K562 (cell line): ENCODE measurements around the gene QRFP. TPM values are rescaled to one million over a fixed set of nuclear protein-coding genes. Genes with fewer than 3 reads are reported as not detected.

ENCODE experiments used
- ATAC-seq: fragments of 200-7000 bp; cut with Tn5 transposase; 3 replicates; pipeline ENCODE4 v1.9.1; 2020; ENCODE audit warnings: moderate library complexity
- BruUV-seq: library from RNA; stranded (reverse); fragments of 400-500 nt; replicated peaks from 2 replicates; lab custom pipeline; 2021; lab: Mats Ljungman, UMichigan
- CTCF ChIA-PET: fragments of 300-600 bp; formaldehyde crosslinking; extraction: SDS; loops from one replicate; lab custom pipeline; 2021; ENCODE audit warnings: low intra/inter-chr PET ratio; lab: Yijun Ruan, JAX
- POLR2A ChIA-PET: fragments of 300-600, 350-650 bp; sonication (Branson Sonifier 250); formaldehyde crosslinking; extraction: SDS; loops from one replicate; lab custom pipeline; 2021; ENCODE audit warnings: antibody characterized with exemption, inconsistent platforms; lab: Yijun Ruan, JAX
- DNase-seq, 4 experiments: peaks; one replicate each; pipeline versions ENCODE4 v3.0.0 to v3.0.0-alpha.2; 2011 to 2018; ENCODE audit warnings: low spot score in 3 of 4, mixed read lengths in 3 of 4; ENCODE audit errors: extremely low read depth in 1 of 4
- FAIRE-seq: peaks from 2 replicates; lab custom pipeline; 2011; peaks lifted over from hg19 to GRCh38; lab: Jason Lieb, UNC
- H2AFZ ChIP-seq: 2 replicates; pipeline ENCODE4 v1.6.0; 2011; ENCODE audit warnings: low read depth, low read length, control low read depth, inconsistent platforms
- H3K27ac ChIP-seq: fragments of 200-600 bp; 3 replicates; pipeline ENCODE4 v1.8.0; 2011; ENCODE audit warnings: low read depth, mild to moderate bottlenecking, control low read depth, inconsistent platforms, low read length, moderate library complexity, mixed read lengths; ENCODE audit errors: extremely low read depth
- H3K27me3 ChIP-seq, 2 experiments: fragments of 300-600 bp in 1 of 2; 2 replicates in 1 of 2; 3 replicates in 1 of 2; pipeline versions ENCODE4 v1.6.0 to v1.8.0; 2011; ENCODE audit warnings: inconsistent platforms in 2 of 2, low read length in 2 of 2, mild to moderate bottlenecking in 1 of 2, mixed read lengths in 1 of 2, moderate library complexity in 1 of 2; ENCODE audit not compliant: control insufficient read depth in 2 of 2, insufficient read depth in 2 of 2
- H3K36me3 ChIP-seq: fragments of 300-600 bp; 3 replicates; pipeline ENCODE4 v1.8.0; 2011; ENCODE audit warnings: mild to moderate bottlenecking, low read length, inconsistent platforms; ENCODE audit not compliant: control insufficient read depth, insufficient read depth
- H3K4me1 ChIP-seq, 2 experiments: fragments of 200-600 bp in 1 of 2; replicated peaks in 1 of 2; 2 replicates in 1 of 2; 3 replicates in 1 of 2; pipeline versions ENCODE4 v1.5.1 to v1.8.0; 2011; ENCODE audit warnings: inconsistent platforms in 2 of 2, low read length in 2 of 2, mild to moderate bottlenecking in 1 of 2, mixed read lengths in 1 of 2, moderate library complexity in 1 of 2; ENCODE audit not compliant: control insufficient read depth in 2 of 2, insufficient read depth in 2 of 2
- H3K4me2 ChIP-seq: 2 replicates; pipeline ENCODE4 v1.6.1; 2011; ENCODE audit warnings: low read length, control low read depth, inconsistent platforms, mixed read lengths; ENCODE audit not compliant: insufficient read depth
- H3K4me3 ChIP-seq: fragments of 200-600 bp; sonication (generic), shearing (Covaris generic); 2 replicates; pipeline ENCODE4 v1.5.1; 2016; ENCODE audit warnings: control low read depth, inconsistent platforms
- H3K79me2 ChIP-seq: fragments of 200-600 bp; 3 replicates; pipeline ENCODE4 v1.8.0; 2011; ENCODE audit warnings: low read length, inconsistent platforms; ENCODE audit not compliant: control insufficient read depth, insufficient read depth
- H3K9ac ChIP-seq, 2 experiments: 2 replicates each; pipeline versions ENCODE4 v1.6.0 to v1.6.1; 2011; ENCODE audit warnings: low read depth in 2 of 2, low read length in 2 of 2, control low read depth in 1 of 2, inconsistent platforms in 1 of 2, mild to moderate bottlenecking in 1 of 2, mixed read lengths in 1 of 2; ENCODE audit not compliant: insufficient read depth in 1 of 2
- H3K9me1 ChIP-seq: one replicate; pipeline ENCODE4 v1.6.0; 2011; ENCODE audit warnings: inconsistent platforms, mild to moderate bottlenecking, low read length, moderate library complexity; ENCODE audit not compliant: control insufficient read depth, insufficient read depth
- H3K9me3 ChIP-seq: replicated peaks from 2 replicates; pipeline ENCODE4 v1.5.1; 2011; ENCODE audit warnings: low read depth, low read length, inconsistent platforms; ENCODE audit not compliant: control insufficient read depth, insufficient read depth
- H4K20me1 ChIP-seq: replicated peaks from 2 replicates; pipeline ENCODE4 v1.6.1; 2011; ENCODE audit warnings: low read length, inconsistent platforms, mixed read lengths; ENCODE audit not compliant: control insufficient read depth, insufficient read depth
- ATF3 ChIP-seq, 2 experiments: fragments of 450-650 bp in 1 of 2; sonication (generic) in 1 of 2; formaldehyde crosslinking in 1 of 2; IDR thresholded peaks in 1 of 2; conservative IDR thresholded peaks in 1 of 2; 2 replicates each; pipeline versions ENCODE4 v1.6.1 to v1.8.1; 2016 to 2023; ENCODE audit warnings: mild to moderate bottlenecking in 2 of 2, moderate library complexity in 2 of 2, inconsistent platforms in 1 of 2, missing genetic modification reagents in 1 of 2
- BACH1 ChIP-seq: fragments of 200-800 bp; sonication (Bioruptor generic); IDR thresholded peaks from 2 replicates; pipeline ENCODE4 v1.6.1; 2016; ENCODE audit warnings: missing genetic modification characterization, missing compliant biosample characterization
- E2F1 ChIP-seq: sonication (generic); formaldehyde crosslinking; IDR thresholded peaks from 2 replicates; pipeline ENCODE4 v1.8.1; 2023; ENCODE audit warnings: mild to moderate bottlenecking, missing genetic modification reagents, moderate library complexity
- HMGXB4 ChIP-seq: sonication (generic); formaldehyde crosslinking; IDR thresholded peaks from 2 replicates; pipeline ENCODE4 v1.8.1; 2023; ENCODE audit warnings: mild to moderate bottlenecking, missing genetic modification reagents
- MXD1 ChIP-seq: fragments of 250-450 bp; sonication (Bioruptor Pico); IDR thresholded peaks from 2 replicates; pipeline ENCODE4 v1.8.0; 2021; ENCODE audit warnings: borderline replicate concordance, mild to moderate bottlenecking, moderate library complexity; ENCODE audit not compliant: poor library complexity, severe bottlenecking
- STAT6 ChIP-seq: sonication (generic); formaldehyde crosslinking; IDR thresholded peaks from 2 replicates; pipeline ENCODE4 v1.8.1; 2023; ENCODE audit warnings: mild to moderate bottlenecking, missing genetic modification reagents
- WGBS: fragments of 100-300 bp; shearing (Covaris generic); methylation state at CpG from one replicate; pipeline ENCODE4 v1.1.6; 2016; ENCODE audit warnings: low coverage, mixed read lengths; ENCODE audit not compliant: insufficient coverage; ENCODE audit errors: missing lambda C conversion rate; 5-methylcytosine and 5-hydroxymethylcytosine counted together
- in situ Hi-C: fragments of 300-500 bp; cut with MboI; formaldehyde crosslinking; loops from 4 replicates; pipeline ENCODE4 v1.15.0; 2018; ENCODE audit warnings: inconsistent platforms, mixed read lengths
- intact Hi-C: fragments of 100-400 bp; cut with micrococcal nuclease; formaldehyde crosslinking; loops from 2 replicates; pipeline ENCODE4 v1.14.2; 2022
- polyA plus RNA-seq, 8 experiments: library from polyadenylated mRNA; depleted of rRNA in 4 of 8; stranded (reverse) in 5 of 8; unstranded in 3 of 8; fragments of >200 nt; fragmentation: Nextera tagmentation in 2 of 8; fragmentation: Illumina TruSeq in 1 of 8; extraction: Ambion mirVana in 2 of 8; extraction: Trizol in 1 of 8; gene quantifications; 2 replicates each; pipeline versions ENCODE4 v1.2.1 to v1.2.3, GENCODE V29; 2011 to 2014; ENCODE audit warnings: inconsistent platforms in 1 of 8, missing spikeins in 1 of 8
- total RNA-seq, 7 experiments: library from RNA; depleted of rRNA in 6 of 7; stranded (reverse); fragments of >200 nt in 6 of 7; fragmentation: Illumina TruSeq in 2 of 7; extraction: Trizol in 2 of 7; gene quantifications; 2 replicates each; pipeline versions ENCODE4 v1.2.1 to v1.2.3, GENCODE V29; 2011 to 2021; ENCODE audit warnings: low replicate concordance in 1 of 7

QRFP gene
- total and polyA plus RNA-seq, 9 of the 15 experiments (the other 6 are each of a cell fraction or from before 2014, with no cell fraction given), result not detected

- peaks cover 6 to 56% of the 10 kb centered on the region in 2 experiments; a peak in 4 of 5 replicates for H3K4me1 ChIP-seq
- peaks cover 84% of the 10 kb centered on the region for H4K20me1 ChIP-seq
- DNase-seq (peak; percentile 58 to 90 (median 72)), ATAC-seq (peak; percentile 73), FAIRE-seq (peak; percentile 6)
- in situ Hi-C loops (no loop called here), intact Hi-C loops (loop anchor here (1.0 kb wide), 2 partner anchors 48 to 105 kb away; no protein-coding TSS in a partner anchor)
- H3K27me3 ChIP-seq, result peaks cover 23 to 33% of the 10 kb centered on the region in 2 experiments; a peak in 4 of 5 replicates
- peak overlapping the region; percentile 0; the same call in 1 of the 2 replicates for H2AFZ ChIP-seq
- H3K9ac ChIP-seq, result peak overlapping the region in 1 of 2 experiments; percentile 60; a peak in 2 of 4 replicates
- H3K36me3 ChIP-seq, result peaks cover 19% of the 10 kb centered on the region
- no peaks in the 10 kb centered on the region for H3K9me3 ChIP-seq
- no TSS peak for BruUV-seq
- POLR2A ChIA-PET, result interaction anchor here (0.6 to 14.2 kb wide), 20 partner anchors 10 to 184 kb away, joined by 3 to 334 read pairs (median 3); no protein-coding TSS in a partner anchor
- H3K4me2 ChIP-seq, result no peak overlapping the region
- WGBS, result 73% methylated on average over 34 of the region's 34 CpGs
- CTCF ChIA-PET, result no interaction called here
- no peak for TF ChIP-seq ATF3 (IDR thresholded peaks at IDR 0.05)
- TF ChIP-seq ATF3 (CRISPR knock-in tag; conservative IDR thresholded peaks at IDR 0.05), result peak; percentile 30; the same call in 1 of the 2 replicates
- no peak for TF ChIP-seq BACH1 (tag)
- peak; percentile 58; the same call in 1 of the 2 replicates for TF ChIP-seq HMGXB4 (CRISPR knock-in tag)
- TF ChIP-seq MXD1 (CRISPR knock-in tag), result no peak
- peak; percentile 51; the same call in 1 of the 2 replicates for TF ChIP-seq E2F1 (CRISPR knock-in tag)
- peak; percentile 93 for TF ChIP-seq STAT6 (CRISPR knock-in tag)
- H3K27ac ChIP-seq, result no peak overlapping the region
- peaks cover 8% of the 10 kb centered on the region for H3K9me1 ChIP-seq
- no peaks in the 10 kb centered on the region for H3K79me2 ChIP-seq
- H3K4me3 ChIP-seq, result no peak overlapping the region
These were observed 3.1 kb downstream of the QRFP start for GRCh38 chr9:130893341-130894101.
